ENCODE measurements around the gene CDC42.

CDC42 gene

GRCh38 chr1:22132517-22133235, 80.2 kb downstream of the CDC42 start:
- DNase-seq: peak; percentile 68

GRCh38 chr1:22133247-22133930, 80.9 kb downstream of the CDC42 start:
- DNase-seq: no peak

- DNase-seq: peak; percentile 21
Observed at GRCh38 chr1:22133931-22134324, 81.4 kb downstream of the CDC42 start.

- DNase-seq: peak; percentile 10
Observed at GRCh38 chr1:22137004-22137720, 84.7 kb downstream of the CDC42 start.

DNA sequence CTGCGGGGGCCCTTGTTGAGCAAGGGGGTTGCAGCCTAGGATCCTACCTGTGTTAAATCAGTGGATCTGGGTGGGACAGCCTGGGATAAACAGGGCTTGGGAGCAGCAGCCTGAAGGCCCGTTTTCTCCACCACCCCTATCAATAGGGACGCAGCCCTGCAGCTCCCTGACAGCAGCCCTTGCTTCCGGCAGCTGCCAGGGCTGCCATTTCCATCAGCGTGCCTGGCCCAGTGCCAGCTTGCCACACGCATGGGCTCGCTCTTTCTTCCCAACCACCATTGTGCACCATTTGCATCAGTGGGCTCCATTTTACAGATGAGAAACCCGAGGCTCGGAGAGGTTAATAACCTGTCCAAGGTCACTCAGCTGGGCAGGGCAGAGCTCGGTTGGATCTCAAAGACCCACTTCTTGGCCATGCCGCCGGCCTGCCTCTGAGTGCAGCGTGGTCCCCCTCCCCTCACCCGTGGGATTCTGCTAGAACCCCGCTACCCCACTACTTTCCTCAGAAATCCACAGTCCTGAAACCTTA, 86.6 kb downstream of the CDC42 start:
- DNase-seq: no peak

GRCh38 chr1:22139817-22140216, 87.3 kb downstream of the CDC42 start:
- no peak for DNase-seq
